Measurements from ENCODE around the gene ATCAY.
"Not testable (repeated sequence)": the region's sequence is repeated elsewhere in the genome, so short reads cannot be mapped to it uniquely, and the experiment has no call there.

ATCAY gene

GRCh38 chr19:3949997-3950859, 69.7 kb downstream of the ATCAY start:
- DNase-seq (ENCODE audit: low read depth): no peak

- no peak for DNase-seq (ENCODE audit: low read depth)
Observed at GRCh38 chr19:3950871-3951861, 70.7 kb downstream of the ATCAY start.

GRCh38 chr19:3952755-3953276, 72.3 kb downstream of the ATCAY start:
- DNase-seq (ENCODE audit: low read depth): not testable (repeated sequence)

GRCh38 chr19:3954107-3954506, 73.6 kb downstream of the ATCAY start:
- no peak for DNase-seq (ENCODE audit: low read depth)

- DNase-seq (ENCODE audit: low read depth): not testable (repeated sequence)
Observed at GRCh38 chr19:3955276-3955675, 74.8 kb downstream of the ATCAY start.

GRCh38 chr19:3955688-3956087, 75.2 kb downstream of the ATCAY start:
- no peak for DNase-seq (ENCODE audit: low read depth)

GRCh38 chr19:3958836-3959765, 78.6 kb downstream of the ATCAY start:
- DNase-seq (ENCODE audit: low read depth): no peak

- no peak for DNase-seq (ENCODE audit: low read depth)
Observed at GRCh38 chr19:3959766-3960131, 79.3 kb downstream of the ATCAY start.

GRCh38 chr19:3961007-3961406, 80.5 kb downstream of the ATCAY start:
- no peak for DNase-seq (ENCODE audit: low read depth)

- no peak for DNase-seq (ENCODE audit: low read depth)
Observed at GRCh38 chr19:3963458-3964255, 83.2 kb downstream of the ATCAY start.

GRCh38 chr19:3964256-3965194, 84.0 kb downstream of the ATCAY start:
- no peak for DNase-seq (ENCODE audit: low read depth)

- no peak for DNase-seq (ENCODE audit: low read depth)
Observed at GRCh38 chr19:3966051-3967017, 85.8 kb downstream of the ATCAY start.

- DNase-seq (ENCODE audit: low read depth): not testable (repeated sequence)
Observed at GRCh38 chr19:3967983-3968382, 87.5 kb downstream of the ATCAY start.

GRCh38 chr19:3968556-3969434, 88.3 kb downstream of the ATCAY start:
- DNase-seq (ENCODE audit: low read depth): no peak

GRCh38 chr19:3969435-3970312, 89.2 kb downstream of the ATCAY start:
- DNase-seq (ENCODE audit: low read depth): no peak

- DNase-seq (ENCODE audit: low read depth): no peak
Observed at GRCh38 chr19:3970313-3970807, 89.9 kb downstream of the ATCAY start.
